ENCODE data around the gene RABGAP1L. TPM values are rescaled to one million over a fixed set of nuclear protein-coding genes. Genes with fewer than 3 reads are reported as not detected.

The RABGAP1L gene
- total RNA-seq, 1 donor from 2014 or later, result 46.0 TPM

GRCh38 chr1:174358786-174359453 is 199.6 kb downstream of the RABGAP1L start:
- Histone ChIP-seq H3F3A (ENCODE audit: low read depth) (no peaks in the 10 kb centered on the region), H3K4me2 (no peak overlapping the region), H3K9me3 (ENCODE audit: low read depth) (no peaks in the 10 kb centered on the region), H3K27ac (no peak overlapping the region), H2AFZ (replicated peaks) (no peak overlapping the region), H3K4me3 (no peak overlapping the region), H3K79me2 (ENCODE audit: low read depth) (no peaks in the 10 kb centered on the region), H4K20me1 (ENCODE audit: low read depth) (no peaks in the 10 kb centered on the region), H3K4me1 (no peaks in the 10 kb centered on the region), H3K9ac (no peak overlapping the region), H3K27me3 (no peaks in the 10 kb centered on the region), H3K36me3 (no peaks in the 10 kb centered on the region)
- no peaks in the 10 kb centered on the region for H3K4me1 Mint-ChIP-seq
- peaks cover 1% of the 10 kb centered on the region for H3K36me3 Mint-ChIP-seq
- H3K27me3 Mint-ChIP-seq (ENCODE audit: insufficient read depth, low read depth), result no peaks in the 10 kb centered on the region
- TF ChIP-seq EZH2 (IDR thresholded peaks at IDR 0.05), result no peak
- TF ChIP-seq EZH2phosphoT487 (IDR thresholded peaks at IDR 0.05), result no peak
- TF ChIP-seq, protein P1, sequence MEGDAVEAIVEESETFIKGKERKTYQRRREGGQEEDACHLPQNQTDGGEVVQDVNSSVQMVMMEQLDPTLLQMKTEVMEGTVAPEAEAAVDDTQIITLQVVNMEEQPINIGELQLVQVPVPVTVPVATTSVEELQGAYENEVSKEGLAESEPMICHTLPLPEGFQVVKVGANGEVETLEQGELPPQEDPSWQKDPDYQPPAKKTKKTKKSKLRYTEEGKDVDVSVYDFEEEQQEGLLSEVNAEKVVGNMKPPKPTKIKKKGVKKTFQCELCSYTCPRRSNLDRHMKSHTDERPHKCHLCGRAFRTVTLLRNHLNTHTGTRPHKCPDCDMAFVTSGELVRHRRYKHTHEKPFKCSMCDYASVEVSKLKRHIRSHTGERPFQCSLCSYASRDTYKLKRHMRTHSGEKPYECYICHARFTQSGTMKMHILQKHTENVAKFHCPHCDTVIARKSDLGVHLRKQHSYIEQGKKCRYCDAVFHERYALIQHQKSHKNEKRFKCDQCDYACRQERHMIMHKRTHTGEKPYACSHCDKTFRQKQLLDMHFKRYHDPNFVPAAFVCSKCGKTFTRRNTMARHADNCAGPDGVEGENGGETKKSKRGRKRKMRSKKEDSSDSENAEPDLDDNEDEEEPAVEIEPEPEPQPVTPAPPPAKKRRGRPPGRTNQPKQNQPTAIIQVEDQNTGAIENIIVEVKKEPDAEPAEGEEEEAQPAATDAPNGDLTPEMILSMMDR (IDR thresholded peaks at IDR 0.05), result no peak
- no peak overlapping the region for H3K27ac Mint-ChIP-seq
- H3K9me3 Mint-ChIP-seq, result no peaks in the 10 kb centered on the region
- DNase-seq (ENCODE audit: low spot score), result no peak
- H3K4me3 Mint-ChIP-seq, result no peak overlapping the region

- Mint-ChIP-seq H3K4me3 (no peak overlapping the region), H3K4me1 (no peaks in the 10 kb centered on the region), H3K27me3 (ENCODE audit: insufficient read depth, low read depth) (no peaks in the 10 kb centered on the region), H3K27ac (no peak overlapping the region), H3K36me3 (peaks cover 1% of the 10 kb centered on the region), H3K9me3 (no peaks in the 10 kb centered on the region)
- Histone ChIP-seq H3K27ac (no peak overlapping the region), H3K4me3 (no peak overlapping the region), H3K4me1 (no peaks in the 10 kb centered on the region), H3K36me3 (no peaks in the 10 kb centered on the region), H2AFZ (replicated peaks) (no peak overlapping the region), H3K79me2 (ENCODE audit: low read depth) (no peaks in the 10 kb centered on the region), H3K9ac (no peak overlapping the region), H3F3A (ENCODE audit: low read depth) (no peaks in the 10 kb centered on the region), H3K4me2 (no peak overlapping the region), H3K9me3 (ENCODE audit: low read depth) (no peaks in the 10 kb centered on the region), H4K20me1 (ENCODE audit: low read depth) (no peaks in the 10 kb centered on the region), H3K27me3 (no peaks in the 10 kb centered on the region)
- TF ChIP-seq EZH2 (IDR thresholded peaks at IDR 0.05) (no peak), EZH2phosphoT487 (IDR thresholded peaks at IDR 0.05) (no peak)
- TF ChIP-seq, protein P1 (IDR thresholded peaks at IDR 0.05), result no peak
- no peak for DNase-seq (ENCODE audit: low spot score)
Observed at GRCh38 chr1:174359454-174359805, 200.1 kb downstream of the RABGAP1L start.

GRCh38 chr1:174364996-174365736 is 205.8 kb downstream of the RABGAP1L start:
- H3K36me3 Mint-ChIP-seq, result peaks cover 1% of the 10 kb centered on the region
- no peaks in the 10 kb centered on the region for H3K36me3 ChIP-seq
- no peaks in the 10 kb centered on the region for H3K4me1 Mint-ChIP-seq
- H3K27me3 ChIP-seq, result no peaks in the 10 kb centered on the region
- no peak overlapping the region for H3K4me2 ChIP-seq
- no peak overlapping the region for H3K9ac ChIP-seq
- no peak overlapping the region for H3K4me3 ChIP-seq
- no peaks in the 10 kb centered on the region for H3K9me3 ChIP-seq (ENCODE audit: low read depth)
- no peaks in the 10 kb centered on the region for H3K9me3 Mint-ChIP-seq
- no peaks in the 10 kb centered on the region for H3F3A ChIP-seq (ENCODE audit: low read depth)
- no peak overlapping the region for H3K4me3 Mint-ChIP-seq
- no peak overlapping the region for H2AFZ ChIP-seq (replicated peaks)
- H4K20me1 ChIP-seq (ENCODE audit: low read depth), result no peaks in the 10 kb centered on the region
- no peaks in the 10 kb centered on the region for H3K79me2 ChIP-seq (ENCODE audit: low read depth)
- no peaks in the 10 kb centered on the region for H3K4me1 ChIP-seq
- no peak for DNase-seq (ENCODE audit: low spot score)
- TF ChIP-seq EZH2phosphoT487 (IDR thresholded peaks at IDR 0.05), result no peak
- TF ChIP-seq EZH2 (IDR thresholded peaks at IDR 0.05), result no peak
- TF ChIP-seq, protein P1 (IDR thresholded peaks at IDR 0.05), result no peak
- H3K27ac ChIP-seq, result no peak overlapping the region
- H3K27me3 Mint-ChIP-seq (ENCODE audit: insufficient read depth, low read depth), result no peaks in the 10 kb centered on the region
- H3K27ac Mint-ChIP-seq, result no peak overlapping the region
